Stimulated activated CD8-positive, alpha-beta memory T cell treated with anti-CD3 and anti-CD28 coated beads, Interleukin-15, amount 100 ng/mL, for 48 hours (primary cell): Measurements from ENCODE around the gene TBC1D19.
"Not testable (repeated sequence)": the region's sequence is repeated elsewhere in the genome, so short reads cannot be mapped to it uniquely, and the experiment has no call there.

Experiments used
- DNase-seq, 2 donors: peaks; one replicate each; pipeline ENCODE4 v3.0.0-alpha.2; 2020; ENCODE audit warnings: low read depth in 2 of 2

The TBC1D19 gene, protein sequence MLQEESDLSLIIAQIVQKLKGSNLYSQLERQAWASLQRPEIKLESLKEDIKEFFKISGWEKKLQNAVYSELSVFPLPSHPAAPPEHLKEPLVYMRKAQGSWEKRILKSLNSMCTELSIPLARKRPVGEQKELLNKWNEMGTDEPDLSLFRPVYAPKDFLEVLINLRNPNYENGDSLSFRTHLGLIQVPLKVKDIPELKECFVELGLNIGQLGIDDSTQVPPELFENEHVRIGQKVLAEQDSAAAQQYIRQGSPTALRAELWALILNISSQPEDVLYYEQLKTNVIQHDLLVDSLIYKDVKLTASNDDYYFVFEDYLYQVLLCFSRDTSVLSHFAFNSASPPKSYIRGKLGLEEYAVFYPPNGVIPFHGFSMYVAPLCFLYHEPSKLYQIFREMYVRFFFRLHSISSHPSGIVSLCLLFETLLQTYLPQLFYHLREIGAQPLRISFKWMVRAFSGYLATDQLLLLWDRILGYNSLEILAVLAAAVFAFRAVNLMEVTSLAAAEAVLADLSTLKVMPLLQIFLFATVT

DNA sequence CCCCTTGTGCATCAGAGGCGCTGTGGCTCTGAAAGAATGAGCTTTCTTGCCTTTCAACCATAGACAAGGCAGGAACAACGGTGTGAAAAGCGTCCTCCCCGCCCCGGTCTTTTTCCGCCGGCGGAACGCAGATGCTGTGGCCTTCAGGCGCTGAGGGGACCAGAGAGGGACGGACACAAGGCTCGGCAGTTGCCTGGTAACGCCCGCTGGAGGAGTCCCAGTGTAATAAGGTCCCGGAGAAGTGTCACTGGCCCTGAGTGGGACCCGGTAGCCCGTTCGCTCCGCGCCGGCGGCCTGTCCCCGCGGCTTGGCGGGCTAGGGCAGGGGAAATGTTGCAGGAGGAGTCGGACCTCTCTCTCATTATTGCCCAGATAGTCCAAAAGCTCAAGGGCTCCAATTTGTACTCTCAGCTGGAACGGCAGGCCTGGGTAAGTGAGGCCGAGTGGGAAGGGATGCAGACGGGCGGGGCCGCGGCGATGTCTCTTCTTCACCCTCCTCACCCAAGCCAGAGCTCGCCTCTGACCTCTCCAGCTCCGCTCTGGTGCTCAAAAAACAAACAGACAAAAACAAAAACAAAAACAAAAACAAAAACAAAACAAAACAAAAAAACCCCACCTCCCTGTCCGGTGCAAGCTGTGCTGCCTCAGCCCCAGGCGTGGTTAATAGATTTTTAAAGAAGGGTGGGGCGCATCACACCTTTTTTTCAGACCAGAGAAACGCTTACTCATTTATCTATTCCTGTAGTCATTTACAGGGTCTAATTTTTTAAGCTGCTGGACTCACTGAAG lies at the start of gene TBC1D19:
TSS of gene TBC1D19 (plus strand) at position 220 of the 788 bp plus-strand sequence. CDS start at position 330, 110 bp downstream.
- peak; percentile 76 to 78 for DNase-seq

GRCh38 chr4:26542991-26543390 lies 40.9 kb upstream of the TBC1D19 start:
- DNase-seq: no peak

GRCh38 chr4:26544421-26544820 lies 39.5 kb upstream of the TBC1D19 start:
- no peak for DNase-seq

DNA sequence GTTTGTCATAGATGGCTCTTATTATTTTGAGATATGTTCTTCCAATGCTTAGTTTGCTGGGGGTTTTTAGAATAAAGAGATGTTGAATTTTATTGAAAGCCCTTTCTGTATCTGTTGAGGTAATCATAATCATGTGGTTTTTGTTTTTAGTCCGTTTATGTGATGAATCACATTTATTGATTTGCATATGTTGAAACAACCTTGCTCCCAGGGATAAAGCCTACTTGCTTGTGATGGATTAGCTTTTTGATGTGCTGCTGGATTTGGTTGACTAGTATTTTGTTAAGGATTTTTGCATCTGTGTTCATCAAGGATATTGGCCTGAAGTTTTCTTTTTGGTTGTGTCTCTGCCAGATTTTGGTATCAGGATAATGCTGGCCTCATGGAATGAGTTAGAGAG lies 35.5 kb upstream of the TBC1D19 start:
- not testable (repeated sequence) for DNase-seq

DNA sequence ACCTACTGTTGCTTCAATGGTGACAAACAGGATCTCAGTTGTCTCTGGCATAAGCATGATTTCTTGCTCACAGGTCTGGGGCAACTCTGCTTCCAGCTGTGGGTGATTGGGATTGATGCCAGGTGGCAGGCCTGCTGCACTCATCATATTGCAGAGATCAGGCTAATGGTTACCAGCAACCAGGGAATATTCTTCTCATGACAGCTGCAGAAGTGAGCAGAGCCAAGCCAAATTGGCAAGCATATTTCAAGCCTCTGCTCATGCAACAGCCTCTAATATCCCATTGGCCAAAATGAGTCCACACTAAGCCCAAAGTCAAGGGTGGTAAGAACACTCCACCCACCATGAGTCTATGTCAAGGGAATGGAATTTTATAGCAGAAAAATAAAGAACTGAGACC lies 26.7 kb upstream of the TBC1D19 start:
- DNase-seq: no peak

- no peak for DNase-seq
Observed at GRCh38 chr4:26558166-26558895, 25.6 kb upstream of the TBC1D19 start.

DNA sequence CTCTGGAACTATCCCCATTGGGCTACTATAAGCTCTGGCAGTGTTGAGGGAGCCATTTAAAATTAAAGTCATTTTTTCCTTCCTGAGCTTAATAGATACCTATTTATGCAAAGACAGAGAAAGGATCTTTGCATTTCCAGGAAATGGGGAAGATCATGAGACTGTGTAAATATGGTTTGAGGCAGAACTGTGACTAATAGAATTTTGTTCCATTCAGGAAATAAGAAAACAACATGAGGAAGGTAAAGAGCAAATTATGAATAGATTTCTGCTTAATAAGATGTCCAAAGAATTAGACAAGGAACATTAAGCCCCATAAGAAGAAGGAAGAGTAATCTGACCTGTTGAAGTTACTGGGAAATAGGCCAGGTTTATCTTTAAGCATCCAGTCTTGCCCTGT lies 17.8 kb upstream of the TBC1D19 start:
- DNase-seq: no peak

DNA sequence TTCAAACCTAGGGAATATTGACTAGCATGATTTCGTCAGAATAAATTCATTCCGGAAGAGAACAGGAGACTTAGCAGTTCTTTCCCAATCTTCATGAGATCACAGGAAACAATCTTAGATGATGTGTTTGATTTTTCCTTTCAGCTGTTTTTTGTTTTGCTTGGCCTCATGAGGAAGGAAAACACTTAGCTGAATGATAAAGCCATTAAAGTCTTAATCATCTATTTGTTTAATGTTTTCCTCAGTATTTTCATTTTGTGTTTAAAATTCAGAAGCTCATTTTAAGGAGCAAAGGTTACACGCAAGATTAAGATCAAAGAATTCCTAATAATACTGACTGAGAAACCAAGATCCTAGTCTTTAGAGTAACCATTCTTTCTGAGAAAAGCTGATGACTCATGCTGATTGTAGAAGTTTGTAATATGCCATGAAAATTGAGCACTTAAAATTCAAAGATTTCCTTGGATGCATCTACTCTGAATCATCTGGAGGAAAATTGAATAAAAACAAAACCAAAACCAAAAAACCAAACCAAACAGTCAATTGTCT lies 15.4 kb upstream of the TBC1D19 start:
- DNase-seq: no peak

GRCh38 chr4:26570596-26570995 lies 13.3 kb upstream of the TBC1D19 start:
- no peak for DNase-seq

DNA sequence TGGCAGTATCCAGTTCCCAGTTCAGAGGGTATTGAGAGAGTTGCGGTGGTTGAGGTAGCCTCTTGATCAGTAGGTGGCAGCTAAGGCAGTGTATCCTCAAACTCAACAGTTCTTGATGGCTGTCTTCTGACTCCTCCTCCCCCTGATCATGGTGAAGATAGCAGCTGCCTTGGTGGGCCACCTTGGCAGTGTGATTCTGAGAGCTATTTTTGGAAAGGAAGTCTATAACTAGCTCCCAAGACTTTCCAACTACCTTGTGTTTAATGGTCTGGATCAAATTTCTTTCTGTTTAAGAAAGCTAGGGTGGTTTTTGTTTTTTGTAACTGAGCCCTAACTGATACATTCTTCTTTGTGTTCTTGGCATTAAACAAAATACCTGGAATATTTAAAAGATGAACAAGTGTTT lies 10.5 kb upstream of the TBC1D19 start:
- DNase-seq: no peak

DNA sequence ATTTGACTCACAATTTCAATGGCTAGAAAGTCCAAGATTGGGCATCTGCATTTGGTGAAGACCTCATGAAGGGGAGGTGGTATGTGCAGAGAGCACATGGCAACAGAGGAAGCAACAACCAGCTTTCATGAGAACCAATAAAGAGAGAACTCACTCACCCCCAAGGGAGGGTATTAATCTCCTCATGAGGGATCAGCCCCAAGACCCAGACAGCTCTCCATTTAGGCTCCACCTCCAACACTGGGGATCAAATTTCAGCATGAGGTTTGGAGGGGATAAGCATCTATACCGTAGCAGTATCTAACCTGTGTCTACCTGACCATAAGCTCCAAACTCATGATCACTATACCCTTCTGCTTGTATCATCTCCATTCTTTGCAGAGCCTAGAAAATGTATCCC lies 9.3 kb upstream of the TBC1D19 start:
- DNase-seq: no peak

GRCh38 chr4:26576231-26576739 lies 7.6 kb upstream of the TBC1D19 start:
- DNase-seq: no peak

GRCh38 chr4:26577066-26577465 lies 6.8 kb upstream of the TBC1D19 start:
- no peak for DNase-seq

GRCh38 chr4:26579169-26579568 lies 4.7 kb upstream of the TBC1D19 start:
- DNase-seq: no peak

DNA sequence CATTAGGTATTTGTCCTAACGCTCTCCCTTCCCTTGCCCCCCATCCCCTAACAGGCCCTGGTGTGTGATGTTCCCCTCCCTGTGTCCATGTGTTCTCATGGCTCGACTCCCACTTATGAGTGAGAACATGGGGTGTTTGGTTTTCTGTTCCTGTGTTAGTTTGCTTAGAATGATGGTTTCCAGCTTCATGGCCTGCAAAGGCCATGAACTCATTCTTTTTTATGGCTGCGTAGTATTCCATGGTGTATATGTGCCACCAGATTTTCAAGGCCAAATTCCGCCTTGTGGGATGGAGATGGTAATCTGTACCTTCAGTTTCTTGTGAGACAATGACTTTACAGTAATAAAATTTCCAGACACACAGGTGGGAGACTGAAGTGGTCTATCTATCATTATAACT lies 2.5 kb upstream of the TBC1D19 start:
- not testable (repeated sequence) for DNase-seq

DNA sequence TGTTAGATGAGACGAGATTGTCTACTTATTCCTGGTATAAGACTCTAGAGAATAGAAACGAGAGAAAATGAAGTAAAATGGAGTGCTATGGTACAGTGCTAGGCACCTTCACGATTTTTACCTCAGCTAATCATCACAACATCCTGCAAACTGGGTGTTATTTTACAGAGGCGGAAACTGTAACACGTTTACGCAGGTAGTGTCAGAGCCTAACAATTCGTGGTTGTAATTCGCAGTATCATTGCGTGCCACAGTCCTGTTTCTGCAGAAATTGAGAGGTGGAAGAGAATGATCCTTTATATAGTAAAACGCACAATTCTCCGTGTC lies 383 bp upstream of the TBC1D19 start:
- DNase-seq: no peak

- DNase-seq: no peak
Observed at GRCh38 chr4:26584725-26585124, 841 bp downstream of the TBC1D19 start.

DNA sequence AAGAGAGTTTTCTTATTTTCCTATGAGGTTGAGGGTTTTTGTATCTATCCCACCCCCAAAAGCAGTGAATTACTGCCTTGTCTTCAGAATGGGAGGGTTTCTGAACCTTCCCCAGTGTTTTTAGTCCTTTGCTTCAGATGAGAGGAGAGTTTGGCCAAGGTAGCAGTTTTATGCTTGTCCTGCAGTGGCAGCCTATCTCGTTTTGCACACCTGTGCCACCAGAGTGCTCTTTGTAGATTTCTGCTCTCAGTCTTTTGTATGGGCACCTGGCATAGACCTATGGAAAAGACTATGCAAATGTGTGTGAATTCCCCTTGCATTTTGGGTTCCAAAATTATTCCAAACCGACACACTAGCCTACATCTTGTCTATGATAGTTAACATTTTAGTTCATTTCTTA lies 5.8 kb downstream of the TBC1D19 start:
- DNase-seq: no peak

DNA sequence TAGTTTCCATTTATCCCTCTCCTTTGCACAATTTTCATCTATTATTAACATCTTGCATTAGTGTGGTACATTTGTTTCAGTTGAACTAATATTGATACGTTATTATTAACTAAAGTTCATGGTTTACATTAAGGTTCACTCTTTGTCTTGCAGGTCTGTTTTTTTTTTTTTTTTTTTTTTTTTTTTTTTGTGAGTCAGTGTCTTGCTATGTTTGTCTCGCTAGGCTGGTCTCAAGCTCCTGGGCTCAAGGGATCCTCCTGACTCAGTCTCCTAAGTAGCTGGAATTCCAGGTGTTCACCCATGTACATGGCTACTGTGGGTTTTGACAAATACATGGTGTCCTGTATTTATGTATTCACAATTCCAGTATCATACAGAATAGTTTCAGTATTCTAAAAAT lies 6.8 kb downstream of the TBC1D19 start:
- DNase-seq: no peak

GRCh38 chr4:26593557-26593956 lies 9.7 kb downstream of the TBC1D19 start:
- DNase-seq: not testable (repeated sequence)

DNA sequence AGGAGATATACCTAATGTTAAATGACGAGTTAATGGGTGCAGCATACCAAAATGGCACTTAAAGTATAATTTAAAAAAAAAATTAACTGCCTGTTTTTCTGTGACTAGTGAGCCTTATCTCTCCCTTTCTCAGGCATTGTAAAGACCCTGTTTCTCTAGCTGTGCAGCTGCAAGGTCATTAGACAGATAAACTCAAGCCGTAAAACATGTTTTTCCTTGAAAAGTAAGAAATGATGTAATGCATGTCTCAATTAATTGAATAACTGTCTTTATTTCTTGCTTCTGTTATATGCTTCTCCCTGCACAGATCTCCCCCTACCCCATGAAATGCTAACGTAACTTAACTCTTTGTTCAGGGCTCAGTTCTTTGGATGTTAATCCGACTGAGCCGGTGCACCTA lies 10.5 kb downstream of the TBC1D19 start:
- DNase-seq: no peak

DNA sequence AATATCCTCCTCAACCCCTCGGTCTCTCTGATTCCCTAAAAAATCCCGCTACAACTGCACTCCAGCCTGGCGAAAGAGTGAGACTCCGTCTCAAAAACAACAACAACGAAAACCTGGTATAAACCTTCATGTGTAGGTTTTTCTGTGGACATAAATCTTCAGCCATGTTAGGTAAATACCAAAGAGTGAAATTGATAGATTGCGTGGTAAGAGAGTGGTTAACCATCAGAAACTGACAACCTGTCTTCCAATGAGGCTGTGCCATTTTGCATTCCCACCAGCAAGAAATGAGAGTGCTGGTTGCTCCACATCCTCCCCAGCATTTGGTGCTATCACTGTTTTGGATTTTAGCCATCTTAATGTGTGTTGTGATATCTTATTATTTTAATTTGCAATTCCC lies 10.9 kb downstream of the TBC1D19 start:
- DNase-seq: no peak
